Measurements from ENCODE around the gene TRAPPC6A. TPM values are rescaled to one million over a fixed set of nuclear protein-coding genes. Genes with fewer than 3 reads are reported as not detected.
A peak's percentile ranks its signal among the peaks of the same experiment; 100 is the strongest.

Gene TRAPPC6A
- total RNA-seq, 1 donor from 2014 or later = 14.7 TPM

DNA sequence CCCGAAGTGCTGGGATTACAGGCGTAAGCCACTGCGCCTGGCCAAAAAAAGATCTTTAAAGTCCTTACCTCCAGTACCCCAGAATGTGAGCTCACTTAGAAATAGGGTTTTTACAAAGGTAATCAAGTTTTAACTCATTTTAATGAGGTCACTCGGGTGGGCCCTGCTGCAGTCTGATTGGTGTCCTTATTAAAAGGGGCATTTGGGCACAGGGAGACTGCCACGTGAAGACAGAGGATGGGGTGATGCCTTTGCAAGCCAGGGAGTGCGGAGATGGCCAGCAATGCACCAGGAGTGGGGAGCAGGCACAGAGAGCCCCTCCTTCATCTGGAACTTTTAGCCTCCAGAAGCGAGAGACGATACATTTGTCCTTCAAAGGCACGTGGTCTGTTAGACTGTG lies 28.9 kb downstream of the TRAPPC6A start:
- Histone ChIP-seq H3K79me2 (ENCODE audit: insufficient read depth, low read length) (no peaks in the 10 kb centered on the region), H3K4me3 (ENCODE audit: insufficient read depth, low read depth, low read length) (no peak overlapping the region), H2AFZ (ENCODE audit: low read depth, low read length) (no peak overlapping the region), H3K36me3 (ENCODE audit: insufficient read depth, low read length) (no peaks in the 10 kb centered on the region), H3K27ac (ENCODE audit: low read depth, low read length) (no peak overlapping the region), H3K9ac (ENCODE audit: low read length) (no peak overlapping the region), H3K27me3 (ENCODE audit: insufficient read depth, low read length) (peaks cover 18% of the 10 kb centered on the region), H3K4me1 (ENCODE audit: insufficient read depth, low read length) (peaks cover 19% of the 10 kb centered on the region), H3K9me3 (ENCODE audit: insufficient read depth, low read depth, low read length) (no peaks in the 10 kb centered on the region), H4K20me1 (ENCODE audit: insufficient read depth, low read length) (peaks cover 29% of the 10 kb centered on the region), H3K4me2 (ENCODE audit: low read length) (no peak overlapping the region)
- peaks cover 2% of the 10 kb centered on the region for H3K4me1 Mint-ChIP-seq (ENCODE audit: low read depth, unreplicated experiment)
- DNase-seq (ENCODE audit: low read depth) (no peak), FAIRE-seq (no peak)
- no peak overlapping the region for H3K27ac Mint-ChIP-seq (ENCODE audit: unreplicated experiment)
- H3K4me3 Mint-ChIP-seq (ENCODE audit: unreplicated experiment) = peak overlapping the region; percentile 50
- TF ChIP-seq EZH2 (IDR thresholded peaks at IDR 0.05; ENCODE audit: insufficient read depth, low read length) = no peak
- TF ChIP-seq, protein P1, sequence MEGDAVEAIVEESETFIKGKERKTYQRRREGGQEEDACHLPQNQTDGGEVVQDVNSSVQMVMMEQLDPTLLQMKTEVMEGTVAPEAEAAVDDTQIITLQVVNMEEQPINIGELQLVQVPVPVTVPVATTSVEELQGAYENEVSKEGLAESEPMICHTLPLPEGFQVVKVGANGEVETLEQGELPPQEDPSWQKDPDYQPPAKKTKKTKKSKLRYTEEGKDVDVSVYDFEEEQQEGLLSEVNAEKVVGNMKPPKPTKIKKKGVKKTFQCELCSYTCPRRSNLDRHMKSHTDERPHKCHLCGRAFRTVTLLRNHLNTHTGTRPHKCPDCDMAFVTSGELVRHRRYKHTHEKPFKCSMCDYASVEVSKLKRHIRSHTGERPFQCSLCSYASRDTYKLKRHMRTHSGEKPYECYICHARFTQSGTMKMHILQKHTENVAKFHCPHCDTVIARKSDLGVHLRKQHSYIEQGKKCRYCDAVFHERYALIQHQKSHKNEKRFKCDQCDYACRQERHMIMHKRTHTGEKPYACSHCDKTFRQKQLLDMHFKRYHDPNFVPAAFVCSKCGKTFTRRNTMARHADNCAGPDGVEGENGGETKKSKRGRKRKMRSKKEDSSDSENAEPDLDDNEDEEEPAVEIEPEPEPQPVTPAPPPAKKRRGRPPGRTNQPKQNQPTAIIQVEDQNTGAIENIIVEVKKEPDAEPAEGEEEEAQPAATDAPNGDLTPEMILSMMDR (IDR thresholded peaks at IDR 0.05; ENCODE audit: insufficient read depth, low read depth, low read length) = no peak
- peaks cover 13% of the 10 kb centered on the region for H3K27me3 Mint-ChIP-seq (ENCODE audit: low read depth, unreplicated experiment)
- peaks cover 26% of the 10 kb centered on the region for H3K36me3 Mint-ChIP-seq (ENCODE audit: low read depth, unreplicated experiment)
- peaks cover 7% of the 10 kb centered on the region for H3K9me3 Mint-ChIP-seq (ENCODE audit: unreplicated experiment)

DNA sequence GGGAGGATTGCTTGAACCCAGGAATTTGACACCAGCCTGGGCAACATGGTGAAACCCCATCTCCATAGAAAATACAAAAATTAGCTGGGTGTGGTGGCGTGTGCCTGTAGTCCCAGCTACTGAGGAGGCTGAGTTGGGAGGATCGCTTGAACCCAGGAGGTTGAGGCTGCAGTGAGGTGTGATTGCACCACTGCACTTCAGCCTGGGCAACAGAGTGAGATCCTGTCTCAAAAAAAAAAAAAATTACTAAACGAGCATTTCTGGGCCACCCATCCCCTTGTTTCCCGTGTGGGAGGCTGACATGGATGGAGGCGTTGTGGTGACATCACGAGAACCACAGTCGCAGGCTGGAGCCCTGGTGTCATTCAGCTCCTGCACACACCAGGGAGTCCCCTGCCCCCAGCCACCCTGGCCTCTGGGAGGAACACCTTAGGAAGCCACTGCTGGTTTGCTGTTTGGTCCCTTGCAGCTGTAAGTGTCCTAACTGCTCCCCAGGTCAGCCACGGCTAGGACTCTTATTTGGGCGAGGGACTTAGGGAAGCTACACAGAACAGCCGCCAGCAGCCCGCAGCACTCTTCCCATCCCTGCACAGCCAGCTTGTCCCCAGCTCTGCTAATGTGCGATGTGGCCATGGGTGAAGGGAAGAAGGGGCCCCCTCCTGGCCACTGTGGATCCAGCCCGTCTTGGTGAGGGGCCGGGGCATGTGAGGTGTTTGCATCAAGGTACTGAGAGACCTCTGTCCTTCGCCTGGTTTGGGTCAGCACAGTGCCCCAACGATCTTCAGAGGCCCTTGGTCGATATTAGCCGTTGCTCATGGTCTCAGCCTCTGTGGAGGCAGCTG lies 30.0 kb downstream of the TRAPPC6A start:
- Histone ChIP-seq H3K27me3 (ENCODE audit: insufficient read depth, low read length) (peaks cover 15% of the 10 kb centered on the region), H3K4me1 (ENCODE audit: insufficient read depth, low read length) (peaks cover 8% of the 10 kb centered on the region), H3K9ac (ENCODE audit: low read length) (no peak overlapping the region), H3K9me3 (ENCODE audit: insufficient read depth, low read depth, low read length) (no peaks in the 10 kb centered on the region), H2AFZ (ENCODE audit: low read depth, low read length) (no peak overlapping the region), H3K36me3 (ENCODE audit: insufficient read depth, low read length) (no peaks in the 10 kb centered on the region), H3K4me2 (ENCODE audit: low read length) (no peak overlapping the region), H3K27ac (ENCODE audit: low read depth, low read length) (no peak overlapping the region), H3K79me2 (ENCODE audit: insufficient read depth, low read length) (no peaks in the 10 kb centered on the region), H4K20me1 (ENCODE audit: insufficient read depth, low read length) (peaks cover 25% of the 10 kb centered on the region), H3K4me3 (ENCODE audit: insufficient read depth, low read depth, low read length) (no peak overlapping the region)
- DNase-seq (ENCODE audit: low read depth) = no peak
- Mint-ChIP-seq H3K9me3 (ENCODE audit: unreplicated experiment) (peaks cover 7% of the 10 kb centered on the region), H3K4me3 (ENCODE audit: unreplicated experiment) (no peak overlapping the region), H3K27me3 (ENCODE audit: low read depth, unreplicated experiment) (peaks cover 9% of the 10 kb centered on the region), H3K36me3 (ENCODE audit: low read depth, unreplicated experiment) (peaks cover 26% of the 10 kb centered on the region), H3K27ac (ENCODE audit: unreplicated experiment) (no peak overlapping the region), H3K4me1 (ENCODE audit: low read depth, unreplicated experiment) (peaks cover 2% of the 10 kb centered on the region)
- no peak for FAIRE-seq
- no peak for TF ChIP-seq EZH2 (IDR thresholded peaks at IDR 0.05; ENCODE audit: insufficient read depth, low read length)
- TF ChIP-seq, protein P1 (IDR thresholded peaks at IDR 0.05; ENCODE audit: insufficient read depth, low read depth, low read length) = no peak

DNA sequence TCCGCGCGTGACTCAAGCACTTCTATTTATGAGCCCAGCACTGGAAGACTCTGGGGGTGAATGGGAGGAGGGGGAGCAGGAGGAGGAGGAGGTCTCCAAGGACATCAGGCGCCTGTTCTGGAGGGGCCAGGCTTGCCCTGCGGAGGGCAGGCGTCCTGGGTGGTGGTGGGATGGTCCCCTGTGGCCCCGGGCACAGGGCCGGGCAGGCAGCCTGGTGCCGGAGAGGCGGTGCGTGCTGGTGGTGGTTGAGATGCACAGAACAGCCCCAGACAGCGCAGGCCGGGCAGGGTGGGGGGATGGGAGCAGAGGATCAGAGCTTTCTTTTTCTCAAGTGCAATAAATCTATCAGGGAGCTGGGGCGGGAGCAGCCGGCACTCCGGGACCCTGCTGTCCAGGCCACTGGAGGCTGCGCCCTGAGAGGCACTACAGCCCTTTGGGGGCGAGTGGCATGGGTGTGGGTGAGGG lies 31.3 kb downstream of the TRAPPC6A start:
- no peak overlapping the region for H3K4me3 ChIP-seq (ENCODE audit: insufficient read depth, low read depth, low read length)
- peaks cover 29% of the 10 kb centered on the region for H4K20me1 ChIP-seq (ENCODE audit: insufficient read depth, low read length)
- no peak overlapping the region for H2AFZ ChIP-seq (ENCODE audit: low read depth, low read length)
- Mint-ChIP-seq H3K27ac (ENCODE audit: unreplicated experiment) (no peak overlapping the region), H3K4me1 (ENCODE audit: low read depth, unreplicated experiment) (peaks cover 2% of the 10 kb centered on the region), H3K27me3 (ENCODE audit: low read depth, unreplicated experiment) (peaks cover 5% of the 10 kb centered on the region), H3K36me3 (ENCODE audit: low read depth, unreplicated experiment) (peaks cover 27% of the 10 kb centered on the region), H3K9me3 (ENCODE audit: unreplicated experiment) (peaks cover 7% of the 10 kb centered on the region), H3K4me3 (ENCODE audit: unreplicated experiment) (no peak overlapping the region)
- no peak overlapping the region for H3K9ac ChIP-seq (ENCODE audit: low read length)
- FAIRE-seq = no peak
- no peak overlapping the region for H3K4me2 ChIP-seq (ENCODE audit: low read length)
- no peaks in the 10 kb centered on the region for H3K4me1 ChIP-seq (ENCODE audit: insufficient read depth, low read length)
- peaks cover 5% of the 10 kb centered on the region for H3K27me3 ChIP-seq (ENCODE audit: insufficient read depth, low read length)
- H3K9me3 ChIP-seq (ENCODE audit: insufficient read depth, low read depth, low read length) = no peaks in the 10 kb centered on the region
- H3K36me3 ChIP-seq (ENCODE audit: insufficient read depth, low read length) = peaks cover 3% of the 10 kb centered on the region
- TF ChIP-seq, protein P1 (IDR thresholded peaks at IDR 0.05; ENCODE audit: insufficient read depth, low read depth, low read length) = no peak
- TF ChIP-seq EZH2 (IDR thresholded peaks at IDR 0.05; ENCODE audit: insufficient read depth, low read length) = no peak
- no peak overlapping the region for H3K27ac ChIP-seq (ENCODE audit: low read depth, low read length)
- DNase-seq (ENCODE audit: low read depth) = no peak
- H3K79me2 ChIP-seq (ENCODE audit: insufficient read depth, low read length) = no peaks in the 10 kb centered on the region
